ENCODE data around the gene LAPTM5.

DNA sequence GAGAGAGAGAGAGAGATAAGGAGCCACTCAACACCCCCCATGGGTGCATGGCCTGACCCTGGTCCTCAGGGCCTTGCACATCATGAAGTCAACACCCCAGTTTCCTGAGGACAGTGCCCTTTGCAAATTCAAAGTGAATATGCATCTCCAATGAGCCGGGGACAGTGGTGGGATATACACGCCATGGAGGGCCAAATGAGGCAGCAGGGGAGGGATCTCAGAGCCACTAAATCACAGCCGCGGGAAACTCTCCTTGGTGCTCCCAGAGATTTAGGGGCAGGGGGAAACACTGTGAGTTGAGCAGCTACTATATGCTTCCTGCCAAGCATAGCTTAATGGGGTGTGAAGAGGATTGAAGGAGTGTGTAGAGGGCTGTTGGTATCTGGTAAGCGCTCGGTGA lies 69.7 kb downstream of the LAPTM5 start:
- TF ChIP-seq, protein P1, sequence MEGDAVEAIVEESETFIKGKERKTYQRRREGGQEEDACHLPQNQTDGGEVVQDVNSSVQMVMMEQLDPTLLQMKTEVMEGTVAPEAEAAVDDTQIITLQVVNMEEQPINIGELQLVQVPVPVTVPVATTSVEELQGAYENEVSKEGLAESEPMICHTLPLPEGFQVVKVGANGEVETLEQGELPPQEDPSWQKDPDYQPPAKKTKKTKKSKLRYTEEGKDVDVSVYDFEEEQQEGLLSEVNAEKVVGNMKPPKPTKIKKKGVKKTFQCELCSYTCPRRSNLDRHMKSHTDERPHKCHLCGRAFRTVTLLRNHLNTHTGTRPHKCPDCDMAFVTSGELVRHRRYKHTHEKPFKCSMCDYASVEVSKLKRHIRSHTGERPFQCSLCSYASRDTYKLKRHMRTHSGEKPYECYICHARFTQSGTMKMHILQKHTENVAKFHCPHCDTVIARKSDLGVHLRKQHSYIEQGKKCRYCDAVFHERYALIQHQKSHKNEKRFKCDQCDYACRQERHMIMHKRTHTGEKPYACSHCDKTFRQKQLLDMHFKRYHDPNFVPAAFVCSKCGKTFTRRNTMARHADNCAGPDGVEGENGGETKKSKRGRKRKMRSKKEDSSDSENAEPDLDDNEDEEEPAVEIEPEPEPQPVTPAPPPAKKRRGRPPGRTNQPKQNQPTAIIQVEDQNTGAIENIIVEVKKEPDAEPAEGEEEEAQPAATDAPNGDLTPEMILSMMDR (IDR thresholded peaks at IDR 0.05; ENCODE audit: low read length), result no peak
- TF ChIP-seq EZH2 (optimal IDR thresholded peaks at IDR 0.05; ENCODE audit: low read depth, low read length), result no peak

All from MM.1S (cell line).